K562 (cell line): ENCODE results near the gene ZCCHC17.

Source experiments
- EP300 ChIP-seq: IDR thresholded peaks from 2 replicates; pipeline ENCODE4 v1.6.1; 2012; ENCODE audit warnings: low read length, improper control_type of control experiment
- FOXM1 ChIP-seq, 2 experiments: fragments of 450-650 bp in 1 of 2; sonication (generic) in 1 of 2; formaldehyde crosslinking in 1 of 2; IDR thresholded peaks; 2 replicates each; pipeline versions ENCODE4 v1.6.1 to v1.9.0; 2017 to 2022; ENCODE audit warnings: low read depth in 2 of 2, mild to moderate bottlenecking in 2 of 2, missing genetic modification reagents in 1 of 2, moderate library complexity in 1 of 2
- SREBF2 ChIP-seq: sonication (generic); formaldehyde crosslinking; IDR thresholded peaks from 2 replicates; pipeline ENCODE4 v1.4.0; 2020; ENCODE audit warnings: mild to moderate bottlenecking, missing genetic modification reagents
- SRSF9 ChIP-seq: fragments of 200-400 bp; formaldehyde crosslinking; IDR thresholded peaks from 2 replicates; pipeline ENCODE4 v1.6.1; 2017; ENCODE audit warnings: low read depth, low read length, borderline replicate concordance
- U2AF2 ChIP-seq: fragments of 200-400 bp; formaldehyde crosslinking; optimal IDR thresholded peaks from 2 replicates; pipeline ENCODE3; 2017; ENCODE audit warnings: low read depth, mild to moderate bottlenecking, low read length
- ZC3H4 ChIP-seq: sonication (generic); formaldehyde crosslinking; IDR thresholded peaks from 2 replicates; pipeline ENCODE4 v1.9.0; 2021; ENCODE audit warnings: missing genetic modification reagents, borderline replicate concordance
- ZNF143 ChIP-seq: sonication (generic); formaldehyde crosslinking; IDR thresholded peaks from 2 replicates; pipeline ENCODE4 v1.9.0; 2022; ENCODE audit warnings: mild to moderate bottlenecking, missing genetic modification reagents
- ZNF224 ChIP-seq: sonication (generic); formaldehyde crosslinking; IDR thresholded peaks from 2 replicates; pipeline ENCODE4 v1.8.0; 2022; ENCODE audit warnings: mild to moderate bottlenecking, missing genetic modification reagents
- ZNF449 ChIP-seq: fragments of 250-450 bp; sonication (Bioruptor Pico); IDR thresholded peaks from 2 replicates; pipeline ENCODE4 v1.8.0; 2022; ENCODE audit warnings: moderate library complexity, mild to moderate bottlenecking, inconsistent platforms
- TF ChIP-seq, protein P1 (sequence below): fragments of 250-450 bp; sonication (Bioruptor Pico); IDR thresholded peaks from 2 replicates; pipeline ENCODE4 v1.8.0; 2022; ENCODE audit warnings: inconsistent platforms, mild to moderate bottlenecking, moderate library complexity, borderline replicate concordance

DNA sequence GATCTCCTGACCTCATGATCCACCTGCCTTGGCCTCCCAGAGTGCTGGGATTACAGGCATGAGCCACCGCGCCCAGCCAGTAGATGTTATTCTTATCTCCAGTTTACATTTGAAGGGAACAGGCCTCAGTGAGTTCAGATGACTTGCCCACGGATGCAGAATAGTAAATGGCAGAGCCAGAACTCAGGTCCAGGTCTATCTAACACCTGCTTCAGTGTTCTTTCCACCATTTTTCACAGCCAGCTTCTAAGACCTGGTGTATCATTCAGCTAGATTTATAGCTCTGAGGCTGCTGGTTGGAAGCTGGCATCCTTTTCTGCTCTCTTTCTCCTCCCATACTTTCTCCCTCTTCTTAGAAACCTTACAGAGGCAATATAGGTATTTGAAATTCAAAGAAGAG, 65.2 kb downstream of the ZCCHC17 start:
- TF ChIP-seq ZNF224 (CRISPR knock-in tag) (no peak), ZC3H4 (no peak), SREBF2 (CRISPR knock-in tag) (no peak), ZNF143 (CRISPR knock-in tag) (no peak), ZNF449 (no peak), SRSF9 (no peak), U2AF2 (no peak), FOXM1 (IDR thresholded peaks at IDR 0.05; ENCODE audit: low read depth) (no peak), FOXM1 (CRISPR knock-in tag; IDR thresholded peaks at IDR 0.05; ENCODE audit: low read depth) (no peak), EP300 (no peak)
- TF ChIP-seq, protein P1, sequence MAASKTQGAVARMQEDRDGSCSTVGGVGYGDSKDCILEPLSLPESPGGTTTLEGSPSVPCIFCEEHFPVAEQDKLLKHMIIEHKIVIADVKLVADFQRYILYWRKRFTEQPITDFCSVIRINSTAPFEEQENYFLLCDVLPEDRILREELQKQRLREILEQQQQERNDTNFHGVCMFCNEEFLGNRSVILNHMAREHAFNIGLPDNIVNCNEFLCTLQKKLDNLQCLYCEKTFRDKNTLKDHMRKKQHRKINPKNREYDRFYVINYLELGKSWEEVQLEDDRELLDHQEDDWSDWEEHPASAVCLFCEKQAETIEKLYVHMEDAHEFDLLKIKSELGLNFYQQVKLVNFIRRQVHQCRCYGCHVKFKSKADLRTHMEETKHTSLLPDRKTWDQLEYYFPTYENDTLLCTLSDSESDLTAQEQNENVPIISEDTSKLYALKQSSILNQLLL (CRISPR knock-in tag) = no peak
